ENCODE data around the gene HSD17B14. TPM values are rescaled to one million over a fixed set of nuclear protein-coding genes. Genes with fewer than 3 reads are reported as not detected.
"Not testable (repeated sequence)": the region's sequence is repeated elsewhere in the genome, so short reads cannot be mapped to it uniquely, and the experiment has no call there.

Gene HSD17B14
- total RNA-seq, 6 experiments from 2014 or later, result 3.5 to 78.0 (median 15.7) TPM

DNA sequence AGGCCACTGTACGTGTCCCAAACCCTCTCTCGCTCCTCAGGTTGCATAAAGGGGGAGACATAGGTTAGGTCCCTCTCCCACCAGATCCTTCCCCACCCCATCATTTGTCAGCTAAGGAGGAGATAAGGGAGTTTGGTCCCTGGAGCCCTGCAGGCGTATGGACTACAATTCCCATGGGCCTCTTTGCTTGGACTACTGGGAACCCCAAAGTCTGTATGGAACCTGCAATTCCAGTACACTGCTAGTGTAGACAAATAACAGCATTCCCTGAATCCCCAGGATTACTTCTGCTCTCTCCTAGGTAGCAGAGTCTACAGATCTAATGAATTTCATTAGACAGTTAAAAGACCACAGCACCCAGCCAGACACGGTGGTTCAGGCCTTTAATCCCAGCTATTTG is 16.0 kb upstream of the HSD17B14 start:
- H3K9me3 ChIP-seq, result no peaks in the 10 kb centered on the region
- no peak overlapping the region for H3K27ac ChIP-seq
- TF ChIP-seq, protein P1, sequence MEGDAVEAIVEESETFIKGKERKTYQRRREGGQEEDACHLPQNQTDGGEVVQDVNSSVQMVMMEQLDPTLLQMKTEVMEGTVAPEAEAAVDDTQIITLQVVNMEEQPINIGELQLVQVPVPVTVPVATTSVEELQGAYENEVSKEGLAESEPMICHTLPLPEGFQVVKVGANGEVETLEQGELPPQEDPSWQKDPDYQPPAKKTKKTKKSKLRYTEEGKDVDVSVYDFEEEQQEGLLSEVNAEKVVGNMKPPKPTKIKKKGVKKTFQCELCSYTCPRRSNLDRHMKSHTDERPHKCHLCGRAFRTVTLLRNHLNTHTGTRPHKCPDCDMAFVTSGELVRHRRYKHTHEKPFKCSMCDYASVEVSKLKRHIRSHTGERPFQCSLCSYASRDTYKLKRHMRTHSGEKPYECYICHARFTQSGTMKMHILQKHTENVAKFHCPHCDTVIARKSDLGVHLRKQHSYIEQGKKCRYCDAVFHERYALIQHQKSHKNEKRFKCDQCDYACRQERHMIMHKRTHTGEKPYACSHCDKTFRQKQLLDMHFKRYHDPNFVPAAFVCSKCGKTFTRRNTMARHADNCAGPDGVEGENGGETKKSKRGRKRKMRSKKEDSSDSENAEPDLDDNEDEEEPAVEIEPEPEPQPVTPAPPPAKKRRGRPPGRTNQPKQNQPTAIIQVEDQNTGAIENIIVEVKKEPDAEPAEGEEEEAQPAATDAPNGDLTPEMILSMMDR (IDR thresholded peaks at IDR 0.05), result no peak
- TF ChIP-seq POLR2A (IDR thresholded peaks at IDR 0.05), result no peak
- no CpG with 5 or more reads among the region's 4 CpGs for WGBS (ENCODE audit: insufficient coverage, low coverage, low lambda C conversion rate, missing lambda C conversion rate)
- H3K27me3 ChIP-seq, result no peaks in the 10 kb centered on the region
- H3K36me3 ChIP-seq, result no peaks in the 10 kb centered on the region
- DNase-seq (no peak), ATAC-seq (no peak)
- intact Hi-C loops (cut with DNase I), result no loop called here
- no peaks in the 10 kb centered on the region for H3K4me1 ChIP-seq
- no peak overlapping the region for H3K4me3 ChIP-seq

DNA sequence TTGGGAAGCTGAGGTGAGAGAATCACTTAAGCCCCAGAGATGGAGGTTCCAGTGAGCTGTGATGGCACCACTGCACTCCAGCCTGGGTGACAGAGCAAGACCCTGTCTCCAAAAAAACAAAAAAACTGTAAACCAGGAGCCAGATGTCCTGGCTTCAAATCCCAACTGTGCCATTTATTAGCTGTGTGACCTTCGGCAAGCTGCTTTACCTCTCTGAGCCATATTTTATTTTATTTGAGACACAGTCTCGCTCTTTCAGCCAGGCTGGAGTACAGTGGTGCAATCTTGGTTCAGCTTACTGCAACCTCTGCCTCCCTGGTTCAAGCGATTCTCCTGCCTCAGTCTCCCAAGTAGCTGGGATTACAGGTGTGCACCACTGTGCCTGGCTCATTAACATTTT is 10.4 kb upstream of the HSD17B14 start:
- intact Hi-C loops (cut with DNase I), result loop anchor here in 1 of 2 donors (10.0 kb wide), 1 partner anchor 162 kb away; no protein-coding TSS in a partner anchor
- peaks cover 0 to 11% (median 4%) of the 10 kb centered on the region in 4 donors for H3K36me3 ChIP-seq
- H3K27ac ChIP-seq, H3K4me3 ChIP-seq, H3K27me3 ChIP-seq, DNase-seq, H3K9me3 ChIP-seq, ATAC-seq, H3K4me1 ChIP-seq: not testable (repeated sequence)
- 90% methylated on average over 3 of the region's 3 CpGs for WGBS (ENCODE audit: insufficient coverage, low coverage, low lambda C conversion rate, missing lambda C conversion rate)

DNA sequence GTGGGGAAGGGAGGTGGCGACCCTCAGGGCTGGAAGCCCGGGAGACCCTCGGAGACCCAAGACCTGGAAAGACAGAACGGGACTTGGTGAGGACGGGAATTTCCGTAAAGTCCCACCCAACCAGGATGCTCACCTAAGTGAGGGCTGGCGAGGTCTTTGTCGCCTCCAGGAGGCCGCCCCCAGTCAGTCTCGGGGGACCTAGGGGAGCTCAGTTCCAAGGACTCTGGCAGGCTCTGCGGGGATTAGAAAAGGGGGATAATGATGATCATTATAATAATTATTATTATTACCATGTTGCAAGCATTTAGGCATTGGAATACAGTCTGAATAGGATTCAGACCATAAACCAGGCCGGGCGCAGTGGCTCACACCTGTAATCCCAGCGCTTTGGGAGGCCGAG is 9.1 kb upstream of the HSD17B14 start:
- Histone ChIP-seq H3K27me3 (no peaks in the 10 kb centered on the region), H3K9me3 (no peaks in the 10 kb centered on the region), H3K27ac (no peak overlapping the region), H3K4me3 (no peak overlapping the region), H3K36me3 (peaks cover 0 to 11% (median 4%) of the 10 kb centered on the region in 4 donors), H3K4me1 (no peaks in the 10 kb centered on the region)
- no peak for ATAC-seq
- WGBS (ENCODE audit: insufficient coverage, low coverage, low lambda C conversion rate, missing lambda C conversion rate), result 92% methylated on average over 8 of the region's 15 CpGs
- no peak for DNase-seq
- intact Hi-C loops (cut with DNase I), result loop anchor here in 1 of 2 donors (10.0 kb wide), 1 partner anchor 161 kb away; no protein-coding TSS in a partner anchor
- TF ChIP-seq, protein P1 (IDR thresholded peaks at IDR 0.05), result no peak
- TF ChIP-seq POLR2A (IDR thresholded peaks at IDR 0.05), result no peak

DNA sequence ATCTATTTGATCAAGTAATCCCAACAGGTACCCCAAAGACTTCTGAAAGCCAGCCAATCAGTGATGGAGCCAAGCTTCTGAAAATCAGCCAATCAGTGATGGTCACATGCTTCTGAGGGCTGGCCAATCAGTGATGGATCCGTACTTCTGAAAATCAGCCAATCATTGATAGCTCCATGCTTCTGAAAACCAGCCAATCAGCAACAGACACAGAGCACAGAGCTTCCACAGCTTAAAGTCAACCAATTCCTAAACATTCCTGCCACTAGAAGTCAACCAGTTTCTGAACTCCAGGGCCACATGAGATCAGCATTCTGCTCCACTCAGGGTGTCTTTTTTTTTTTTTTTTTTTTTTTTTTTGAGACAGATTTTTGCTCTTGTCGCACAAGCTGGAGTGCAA is 8.2 kb upstream of the HSD17B14 start:
- WGBS (ENCODE audit: insufficient coverage, low coverage, low lambda C conversion rate, missing lambda C conversion rate), result 100% methylated on average over 1 of the region's 2 CpGs
- H3K27ac ChIP-seq, result no peak overlapping the region
- intact Hi-C loops (cut with DNase I), result loop anchor here in 1 of 2 donors (10.0 kb wide), 1 partner anchor 160 kb away; no protein-coding TSS in a partner anchor
- H3K27me3 ChIP-seq, result no peaks in the 10 kb centered on the region
- no peak for TF ChIP-seq POLR2A (IDR thresholded peaks at IDR 0.05)
- TF ChIP-seq, protein P1 (IDR thresholded peaks at IDR 0.05), result no peak
- H3K9me3 ChIP-seq, result no peaks in the 10 kb centered on the region
- DNase-seq, result no peak
- H3K36me3 ChIP-seq, result peaks cover 0 to 11% (median 4%) of the 10 kb centered on the region in 4 donors
- H3K4me3 ChIP-seq, result no peak overlapping the region
- peak in 1 of 4 donors; percentile 17 for ATAC-seq
- no peaks in the 10 kb centered on the region for H3K4me1 ChIP-seq

DNA sequence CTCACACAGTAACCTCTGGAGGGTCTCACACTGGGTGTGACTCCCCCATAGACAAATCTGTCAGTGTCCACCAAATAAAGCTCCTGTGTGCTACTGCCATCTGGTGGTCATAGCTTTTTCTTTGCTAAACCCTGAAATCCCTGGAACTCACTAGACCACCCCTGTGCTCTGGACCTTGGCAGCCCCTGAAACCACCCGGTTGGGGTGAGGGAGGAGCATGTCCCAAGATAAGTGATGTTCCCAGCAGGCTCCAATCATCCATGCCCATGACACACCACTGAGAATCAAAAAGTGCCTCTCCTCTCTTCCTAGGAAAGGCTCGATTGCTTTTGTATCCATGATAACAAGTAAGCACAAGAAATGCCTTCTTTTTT is 6.5 kb upstream of the HSD17B14 start:
- intact Hi-C loops (cut with DNase I), result loop anchor here in 1 of 2 donors (10.0 kb wide), 1 partner anchor 158 kb away; no protein-coding TSS in a partner anchor
- Histone ChIP-seq H3K27me3 (no peaks in the 10 kb centered on the region), H3K4me3 (no peak overlapping the region), H3K27ac (no peak overlapping the region), H3K36me3 (peaks cover 0 to 11% (median 4%) of the 10 kb centered on the region in 4 donors), H3K4me1 (no peaks in the 10 kb centered on the region), H3K9me3 (no peaks in the 10 kb centered on the region)
- TF ChIP-seq, protein P1 (IDR thresholded peaks at IDR 0.05), result peak; percentile 62 to 79 (median 76)
- no peak for TF ChIP-seq POLR2A (IDR thresholded peaks at IDR 0.05)
- ATAC-seq (peak; percentile 59 to 78 (median 64)), DNase-seq (no peak)
- 38% methylated on average over 2 of the region's 2 CpGs for WGBS (ENCODE audit: insufficient coverage, low coverage, low lambda C conversion rate, missing lambda C conversion rate)

Measured in right lobe of liver (tissue), 6 donors.